Cardiac fibroblast (primary cell): ENCODE results near the gene MPND.

Experiments
- DNase-seq, 2 donors: peaks; one replicate each; pipeline versions ENCODE4 v3.0.0 to v3.0.0-alpha.2; 2010; ENCODE audit warnings: low read depth in 2 of 2
- H3K4me3 ChIP-seq, 2 donors: replicated peaks in 1 of 2; 1 replicate in 1 of 2; 2 replicates in 1 of 2; pipeline ENCODE4 v1.5.1; 2011; ENCODE audit warnings: low read depth in 2 of 2, low read length in 2 of 2, mild to moderate bottlenecking in 2 of 2, moderate library complexity in 1 of 2
- TF ChIP-seq, protein P1 (sequence below): IDR thresholded peaks from one replicate; pipeline ENCODE4 v1.5.1; 2011; ENCODE audit warnings: low read depth, mild to moderate bottlenecking, low read length, inconsistent platforms

The MPND gene

DNA sequence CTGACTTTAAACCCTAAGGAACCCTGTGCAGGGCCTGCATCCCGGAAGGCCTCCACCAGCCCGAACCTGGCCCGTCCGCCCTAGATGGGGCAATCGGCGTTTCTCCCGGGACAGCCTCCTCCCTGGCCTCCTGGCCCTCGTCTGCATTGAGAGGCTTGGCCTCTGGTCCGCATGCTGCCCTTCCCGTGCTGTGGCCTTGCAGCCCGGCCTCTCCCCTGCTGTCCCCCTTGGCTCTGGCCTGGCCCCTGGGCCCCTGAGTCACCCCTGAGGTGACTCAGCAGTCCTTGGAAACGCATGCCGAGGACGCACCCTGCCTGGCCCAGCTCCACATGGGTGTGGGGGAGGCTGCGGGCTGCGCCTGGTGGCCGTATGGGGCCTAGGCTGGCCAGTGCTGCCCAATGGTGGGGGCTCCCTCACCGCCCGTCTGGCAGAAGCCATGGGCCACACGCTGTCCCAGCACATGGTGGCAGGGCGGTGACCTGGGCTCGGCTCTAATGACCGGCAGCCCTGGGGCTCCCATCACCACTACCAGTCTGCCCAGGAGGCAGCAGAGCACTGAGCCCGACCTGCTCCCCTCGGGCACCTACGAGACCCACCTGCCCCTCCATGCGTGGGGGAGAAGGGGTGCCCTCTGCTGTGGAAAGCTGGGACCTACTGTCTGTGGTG is 31.3 kb downstream of the MPND start:
- TF ChIP-seq, protein P1, sequence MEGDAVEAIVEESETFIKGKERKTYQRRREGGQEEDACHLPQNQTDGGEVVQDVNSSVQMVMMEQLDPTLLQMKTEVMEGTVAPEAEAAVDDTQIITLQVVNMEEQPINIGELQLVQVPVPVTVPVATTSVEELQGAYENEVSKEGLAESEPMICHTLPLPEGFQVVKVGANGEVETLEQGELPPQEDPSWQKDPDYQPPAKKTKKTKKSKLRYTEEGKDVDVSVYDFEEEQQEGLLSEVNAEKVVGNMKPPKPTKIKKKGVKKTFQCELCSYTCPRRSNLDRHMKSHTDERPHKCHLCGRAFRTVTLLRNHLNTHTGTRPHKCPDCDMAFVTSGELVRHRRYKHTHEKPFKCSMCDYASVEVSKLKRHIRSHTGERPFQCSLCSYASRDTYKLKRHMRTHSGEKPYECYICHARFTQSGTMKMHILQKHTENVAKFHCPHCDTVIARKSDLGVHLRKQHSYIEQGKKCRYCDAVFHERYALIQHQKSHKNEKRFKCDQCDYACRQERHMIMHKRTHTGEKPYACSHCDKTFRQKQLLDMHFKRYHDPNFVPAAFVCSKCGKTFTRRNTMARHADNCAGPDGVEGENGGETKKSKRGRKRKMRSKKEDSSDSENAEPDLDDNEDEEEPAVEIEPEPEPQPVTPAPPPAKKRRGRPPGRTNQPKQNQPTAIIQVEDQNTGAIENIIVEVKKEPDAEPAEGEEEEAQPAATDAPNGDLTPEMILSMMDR: peak; percentile 47
- peak; percentile 88 to 95 for DNase-seq
- no peak overlapping the region for H3K4me3 ChIP-seq

DNA sequence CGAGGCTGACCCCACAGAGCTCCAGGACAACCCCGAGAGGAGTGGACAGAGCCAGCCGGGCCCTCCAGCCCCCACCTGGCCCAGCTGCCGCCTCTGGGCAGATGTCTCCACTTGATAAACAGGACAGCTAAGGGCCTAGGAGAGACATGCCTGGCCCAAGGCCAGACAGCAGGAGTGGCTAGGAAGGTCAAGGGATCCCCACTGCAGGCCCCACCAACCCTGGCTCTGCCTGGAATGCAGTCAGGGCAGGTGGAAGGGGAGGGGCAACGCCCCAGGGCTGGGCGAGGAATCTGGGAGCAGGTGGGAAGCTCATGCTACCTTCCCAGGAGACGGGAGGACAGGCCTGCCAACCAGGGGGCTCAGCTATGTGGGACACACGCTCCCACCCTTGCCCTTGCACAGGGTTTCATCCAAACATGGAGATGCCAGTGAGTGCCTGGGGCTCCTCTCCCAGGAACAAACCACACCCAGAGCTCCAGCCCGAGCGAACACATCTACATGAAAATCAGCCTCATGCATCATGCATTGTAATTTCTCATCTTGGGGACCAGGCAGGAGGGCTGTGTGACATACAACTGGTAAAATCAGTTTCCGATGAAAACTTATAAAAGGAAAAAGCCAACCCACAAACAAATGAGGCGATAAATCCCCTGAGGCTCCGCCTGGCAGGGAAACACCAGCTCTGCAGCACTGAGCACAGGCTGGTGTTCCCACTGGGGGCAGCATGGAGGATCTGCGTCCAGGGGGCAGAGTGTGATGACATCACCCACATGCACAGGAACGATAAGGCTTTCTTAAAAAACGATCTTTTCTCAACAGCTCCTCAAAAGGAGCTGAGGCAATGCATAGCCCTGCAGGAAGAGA is 32.0 kb downstream of the MPND start:
- DNase-seq: peak; percentile 77 to 85
- TF ChIP-seq, protein P1: peak; percentile 45
- no peak overlapping the region for H3K4me3 ChIP-seq

DNA sequence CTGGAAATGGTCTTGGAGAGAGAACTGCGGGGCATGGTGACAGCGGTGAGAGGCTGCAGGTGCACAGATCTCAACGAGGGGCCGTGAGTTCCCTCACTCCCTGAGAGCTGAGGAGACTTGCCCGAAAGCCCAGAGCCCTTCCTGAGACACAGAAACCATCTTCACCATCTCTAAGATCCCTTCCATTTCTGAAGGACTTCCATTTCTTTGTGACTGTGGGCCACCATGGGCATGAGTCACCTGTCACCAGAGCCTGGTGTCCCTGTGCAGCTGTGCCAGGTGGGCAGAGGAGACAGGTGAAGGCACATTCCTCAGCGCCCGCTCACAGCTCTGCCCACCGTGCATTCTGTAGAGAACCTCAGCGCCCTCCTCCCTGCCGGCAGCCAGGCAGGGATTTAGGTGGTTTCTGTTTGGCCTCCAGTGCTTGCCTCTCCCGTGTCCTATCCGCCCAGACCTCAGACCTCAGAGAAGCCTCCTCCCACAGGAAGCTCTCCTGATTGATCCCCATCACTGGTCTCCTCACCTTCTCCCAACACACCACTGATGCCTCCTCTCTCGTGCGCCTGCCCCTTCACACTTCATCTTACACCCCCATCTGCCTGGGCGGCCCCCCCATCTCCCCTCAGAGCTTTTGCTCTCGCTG is 32.8 kb downstream of the MPND start:
- DNase-seq: no peak
- no peak overlapping the region for H3K4me3 ChIP-seq
- TF ChIP-seq, protein P1: no peak

DNA sequence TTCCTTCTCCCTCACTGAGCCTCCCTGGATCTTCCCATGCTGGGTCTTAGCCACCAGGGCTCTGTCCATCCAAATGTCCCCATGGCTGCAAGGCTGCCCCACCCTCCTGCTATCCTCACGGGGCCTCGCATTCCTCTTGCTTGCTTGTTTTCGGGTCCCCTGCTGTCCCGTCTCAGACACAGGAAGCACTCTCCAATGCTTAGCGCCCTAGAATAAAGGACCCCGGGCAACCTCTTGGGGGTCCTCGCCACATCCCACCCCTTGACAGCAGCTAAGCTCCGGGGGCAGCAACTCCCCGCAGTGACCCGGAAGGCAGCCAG is 33.3 kb downstream of the MPND start:
- DNase-seq: no peak
- no peak overlapping the region for H3K4me3 ChIP-seq
- TF ChIP-seq, protein P1: no peak

DNA sequence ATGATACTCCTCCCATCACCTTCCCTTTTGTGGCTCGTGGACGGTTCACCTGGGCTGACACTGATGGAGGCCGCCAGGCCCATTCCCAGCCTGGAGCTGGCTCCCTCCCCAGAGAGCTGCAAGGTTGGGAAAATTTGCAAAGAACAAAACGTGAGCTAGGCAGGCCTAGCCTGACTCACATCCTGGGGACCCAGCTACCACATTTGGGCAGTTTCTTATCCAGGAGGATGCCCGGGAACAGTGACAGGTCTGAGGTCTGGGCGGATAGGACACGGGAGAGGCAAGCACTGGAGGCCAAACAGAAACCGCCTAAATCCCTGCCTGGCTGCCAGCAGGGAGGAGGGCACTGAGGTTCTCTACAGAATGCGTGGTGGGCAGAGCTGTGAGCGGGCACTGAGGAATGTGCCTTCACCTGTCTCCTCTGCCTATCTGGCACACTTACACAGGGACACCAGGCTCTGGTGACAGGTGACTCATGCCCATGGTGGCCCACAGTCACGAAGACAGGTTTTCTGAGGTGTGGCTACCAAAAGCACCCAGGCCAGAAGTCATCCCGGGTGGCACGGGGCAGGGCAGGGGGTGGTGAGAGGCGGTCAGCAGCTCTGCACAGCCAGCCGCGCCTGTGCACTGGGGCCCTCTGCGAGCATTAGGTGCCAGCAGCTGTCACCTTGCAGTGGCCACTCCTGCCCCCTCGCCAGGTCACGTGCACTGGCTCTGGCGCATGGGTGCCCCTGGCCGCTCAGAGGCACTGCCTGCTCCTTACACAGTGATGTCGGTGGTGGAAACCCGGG is 33.8 kb downstream of the MPND start:
- no peak for DNase-seq
- no peak overlapping the region for H3K4me3 ChIP-seq
- TF ChIP-seq, protein P1: no peak

DNA sequence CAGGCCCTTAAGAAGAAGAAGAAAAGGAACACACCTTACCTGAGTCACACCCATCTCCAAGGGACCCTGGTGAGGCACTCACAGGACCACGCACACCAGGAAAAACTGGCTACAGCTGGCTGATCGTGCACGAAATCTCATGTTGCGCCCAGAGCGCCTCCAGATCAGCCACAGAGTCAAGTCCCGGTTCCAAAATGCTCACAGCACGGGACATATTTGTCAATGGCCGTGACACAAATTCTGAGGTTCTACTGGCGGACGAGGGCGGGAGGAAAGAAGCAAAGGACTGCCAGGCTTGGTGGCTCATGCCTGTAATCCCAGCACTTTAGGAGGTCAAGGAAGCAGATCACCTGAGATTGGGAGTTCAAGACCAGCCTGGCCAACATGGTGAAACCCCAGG is 35.5 kb downstream of the MPND start:
- no peak overlapping the region for H3K4me3 ChIP-seq
- TF ChIP-seq, protein P1: no peak
- no peak for DNase-seq
